HL-60 (cell line): ENCODE measurements around the gene TAOK2.

Experiments
- DNase-seq, 2 experiments: peaks; one replicate each; pipeline ENCODE4 v3.0.0-alpha.2; 2010 to 2020; ENCODE audit warnings: low read depth in 1 of 2, low spot score in 1 of 2
- H3K27ac ChIP-seq: fragments of 250-450 bp; sonication (Bioruptor Pico); replicated peaks from 2 replicates; pipeline ENCODE4 v1.5.1; 2020; ENCODE audit warnings: mild to moderate bottlenecking, moderate library complexity
- H3K27me3 ChIP-seq: fragments of 250-450 bp; sonication (Bioruptor Pico); 2 replicates; pipeline ENCODE4 v1.5.1; 2021; ENCODE audit warnings: mild to moderate bottlenecking, moderate library complexity; ENCODE audit not compliant: insufficient read depth, poor library complexity, severe bottlenecking
- H3K4me3 ChIP-seq: replicated peaks from 2 replicates; pipeline ENCODE4 v1.5.1; 2011; ENCODE audit warnings: mild to moderate bottlenecking, control low read depth, low read length; ENCODE audit not compliant: insufficient read depth
- CTCF ChIP-seq: IDR thresholded peaks from one replicate; pipeline ENCODE4 v1.5.1; 2011; ENCODE audit warnings: low read length, control low read depth, inconsistent platforms; ENCODE audit not compliant: insufficient read depth
- GABPA ChIP-seq: IDR thresholded peaks from 2 replicates; pipeline ENCODE4 v1.6.1; 2012; ENCODE audit warnings: low read depth
- POLR2AphosphoS5 ChIP-seq: IDR thresholded peaks from 2 replicates; pipeline ENCODE4 v1.6.1; 2012; ENCODE audit warnings: low read depth
- REST ChIP-seq: IDR thresholded peaks from 2 replicates; pipeline ENCODE4 v1.6.1; 2012; ENCODE audit warnings: low read depth; ENCODE audit not compliant: insufficient replicate concordance
- SPI1 ChIP-seq: IDR thresholded peaks from 2 replicates; pipeline ENCODE4 v1.6.1; 2012; ENCODE audit warnings: low read depth, mild to moderate bottlenecking, borderline replicate concordance

TAOK2 gene

GRCh38 chr16:29975811-29976511, 2.3 kb downstream of the TAOK2 start:
- Histone ChIP-seq H3K27ac (no peak overlapping the region), H3K27me3 (no peaks in the 10 kb centered on the region), H3K4me3 (no peak overlapping the region)
- no peak for TF ChIP-seq SPI1
- TF ChIP-seq GABPA, result no peak
- TF ChIP-seq POLR2AphosphoS5, result no peak
- no peak for TF ChIP-seq CTCF
- TF ChIP-seq REST, result no peak
- DNase-seq, result no peak

GRCh38 chr16:29977063-29977825, 3.6 kb downstream of the TAOK2 start:
- DNase-seq, result no peak
- no peak overlapping the region for H3K27ac ChIP-seq
- TF ChIP-seq GABPA (no peak), POLR2AphosphoS5 (no peak), REST (no peak), CTCF (no peak), SPI1 (no peak)
- no peak overlapping the region for H3K4me3 ChIP-seq
- H3K27me3 ChIP-seq, result no peaks in the 10 kb centered on the region

- TF ChIP-seq POLR2AphosphoS5, result no peak
- no peak for TF ChIP-seq CTCF
- TF ChIP-seq SPI1, result no peak
- no peak for TF ChIP-seq REST
- TF ChIP-seq GABPA, result no peak
- no peak for DNase-seq
- H3K27me3 ChIP-seq, result no peaks in the 10 kb centered on the region
- H3K4me3 ChIP-seq, result no peak overlapping the region
- H3K27ac ChIP-seq, result no peak overlapping the region
Observed at GRCh38 chr16:29978081-29978480, 4.4 kb downstream of the TAOK2 start.
